Mucosa of stomach (tissue), 1 donor: ENCODE results near the gene MUC21.

Source experiments
- H3K27me3 ChIP-seq: one replicate; pipeline ENCODE4 v1.7.0; 2013; ENCODE audit warnings: mild to moderate bottlenecking, low read length; ENCODE audit not compliant: control insufficient read depth, insufficient read depth
- H3K36me3 ChIP-seq: one replicate; pipeline ENCODE4 v1.7.0; 2013; ENCODE audit warnings: low read length; ENCODE audit not compliant: control insufficient read depth, insufficient read depth
- H3K4me1 ChIP-seq: one replicate; pipeline ENCODE4 v1.7.0; 2013; ENCODE audit warnings: mild to moderate bottlenecking, low read length; ENCODE audit not compliant: control insufficient read depth, insufficient read depth
- H3K4me3 ChIP-seq: one replicate; pipeline ENCODE4 v1.7.0; 2013; ENCODE audit warnings: low read length
- H3K9ac ChIP-seq: one replicate; pipeline ENCODE4 v1.7.0; 2013; ENCODE audit warnings: mild to moderate bottlenecking, low read length, moderate library complexity
- H3K9me3 ChIP-seq: one replicate; pipeline ENCODE4 v1.7.0; 2013; ENCODE audit warnings: mild to moderate bottlenecking, low read length, moderate library complexity; ENCODE audit not compliant: control insufficient read depth
- donor health status: Pancreatic carcinoma.

Gene MUC21

DNA sequence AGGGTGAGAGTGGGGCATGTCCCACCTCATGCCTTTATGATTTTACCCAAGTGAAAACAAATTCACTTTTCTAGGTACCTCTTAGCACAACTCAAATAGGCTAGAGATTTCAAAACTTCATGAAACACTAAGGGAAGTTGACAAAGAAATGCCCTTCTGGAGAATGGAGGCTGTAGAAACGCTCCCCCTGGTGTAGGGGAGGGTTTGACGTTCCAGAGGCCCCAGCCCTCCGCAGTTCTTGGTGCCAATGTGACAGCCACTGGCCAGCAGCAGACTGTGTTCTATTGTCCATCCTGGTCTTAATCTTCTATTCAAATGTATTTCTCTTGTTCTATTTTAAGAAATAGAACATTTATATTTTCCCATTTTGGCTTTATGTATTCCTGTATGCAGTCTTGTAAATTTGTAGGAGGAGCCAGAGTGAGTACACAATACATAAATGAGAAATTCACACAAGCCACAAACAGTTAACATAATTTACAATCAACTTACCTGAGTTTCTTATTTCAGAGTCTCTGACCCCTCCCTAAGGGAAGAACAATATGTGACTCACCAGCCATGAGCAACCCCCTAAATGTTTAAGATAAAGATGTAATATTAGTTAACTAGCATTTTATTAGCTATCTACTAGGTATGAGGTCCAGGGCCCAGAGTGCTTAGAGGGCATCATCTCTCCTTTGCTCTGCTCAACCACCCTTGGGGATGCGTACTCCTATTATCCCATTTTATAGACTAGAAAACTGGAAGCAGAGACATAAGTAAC lies 8.8 kb upstream of the MUC21 start:
- Histone ChIP-seq H3K9ac (no peak overlapping the region), H3K4me1 (peaks cover 7% of the 10 kb centered on the region), H3K27me3 (no peaks in the 10 kb centered on the region), H3K9me3 (no peaks in the 10 kb centered on the region), H3K36me3 (no peaks in the 10 kb centered on the region), H3K4me3 (no peak overlapping the region)

DNA sequence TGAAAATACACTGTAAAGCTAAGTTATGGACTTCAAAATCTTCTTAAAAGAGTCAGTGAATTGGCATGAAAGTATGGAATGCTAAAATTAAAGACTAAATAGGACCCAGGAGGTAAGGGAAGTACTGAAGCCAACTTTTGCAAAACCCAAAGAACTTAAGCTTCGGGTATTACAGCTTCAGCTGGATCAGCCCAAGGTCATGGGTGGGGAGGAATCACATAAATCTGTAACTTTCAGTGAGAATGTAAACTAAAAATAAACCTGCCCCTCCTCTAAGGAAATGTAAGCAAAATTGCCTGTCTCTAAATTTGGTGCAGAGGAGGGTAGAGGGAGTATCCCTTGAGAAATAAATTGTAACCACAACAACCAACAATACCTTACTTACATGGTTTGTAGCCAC lies 4.4 kb upstream of the MUC21 start:
- H3K36me3 ChIP-seq = no peaks in the 10 kb centered on the region
- H3K4me1 ChIP-seq = peaks cover 25% of the 10 kb centered on the region
- no peaks in the 10 kb centered on the region for H3K9me3 ChIP-seq
- H3K27me3 ChIP-seq = no peaks in the 10 kb centered on the region
- no peak overlapping the region for H3K4me3 ChIP-seq
- no peak overlapping the region for H3K9ac ChIP-seq

DNA sequence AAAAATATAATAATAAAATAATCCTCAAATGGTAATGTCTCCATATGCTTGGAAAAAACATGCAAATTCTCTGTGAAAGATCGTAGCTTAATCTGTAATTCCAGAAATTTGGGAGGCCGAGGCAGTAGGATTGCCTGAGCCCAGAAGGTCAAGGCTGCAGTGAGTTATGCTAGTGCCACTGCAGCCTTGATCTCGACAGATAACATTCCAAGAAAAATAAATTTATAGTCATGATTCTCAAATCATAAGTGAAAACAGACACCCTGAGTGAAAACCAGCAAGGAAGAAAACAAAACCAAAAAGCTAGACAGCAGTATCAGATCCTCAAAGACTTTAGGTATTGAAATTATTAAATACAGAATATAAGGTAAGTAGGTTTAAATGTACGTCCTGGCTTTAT lies 3.8 kb upstream of the MUC21 start:
- no peaks in the 10 kb centered on the region for H3K27me3 ChIP-seq
- H3K4me1 ChIP-seq = peaks cover 25% of the 10 kb centered on the region
- no peaks in the 10 kb centered on the region for H3K36me3 ChIP-seq
- H3K4me3 ChIP-seq = no peak overlapping the region
- no peaks in the 10 kb centered on the region for H3K9me3 ChIP-seq
- H3K9ac ChIP-seq = no peak overlapping the region

DNA sequence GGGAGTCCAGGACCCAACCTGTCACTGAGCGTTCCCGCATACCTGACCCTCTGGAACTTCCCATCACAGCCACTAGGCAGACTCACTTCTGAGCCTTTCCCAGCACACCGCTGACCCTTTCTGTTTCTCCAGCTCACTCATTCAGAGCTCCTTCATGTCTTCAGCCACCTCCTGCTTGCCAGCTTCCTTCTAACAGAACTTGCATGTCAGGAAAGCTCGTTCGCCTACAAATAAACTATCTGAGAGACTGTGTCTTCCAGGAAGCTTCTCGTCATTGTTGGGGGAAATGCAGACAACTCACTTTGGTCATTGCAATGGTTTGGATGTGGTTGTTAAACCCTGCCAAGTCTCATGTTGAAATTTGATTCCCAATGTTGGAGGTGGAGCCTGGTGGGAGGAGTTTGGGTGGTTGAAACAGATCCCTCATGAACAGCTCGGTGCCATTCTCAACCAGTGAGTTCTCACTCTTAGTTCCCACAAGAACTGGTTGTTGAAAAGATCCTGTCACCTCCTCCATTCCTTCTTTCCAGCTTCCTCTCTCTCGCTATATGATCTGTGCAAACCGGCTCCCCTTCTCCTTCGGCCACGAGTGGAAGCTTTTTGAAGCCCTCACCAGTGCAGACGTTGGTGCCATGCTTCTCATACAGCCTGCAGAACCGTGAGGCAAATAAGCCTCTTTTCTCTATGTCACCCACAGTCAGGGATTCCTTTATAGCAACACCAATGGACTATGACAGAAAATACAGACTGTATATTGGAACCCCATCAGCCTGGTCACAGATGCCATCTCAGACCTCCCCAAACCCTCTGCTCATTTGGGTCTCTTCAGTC lies 1.4 kb upstream of the MUC21 start:
- Histone ChIP-seq H3K36me3 (no peaks in the 10 kb centered on the region), H3K9me3 (no peaks in the 10 kb centered on the region), H3K4me3 (no peak overlapping the region), H3K27me3 (no peaks in the 10 kb centered on the region), H3K9ac (no peak overlapping the region), H3K4me1 (peaks cover 19% of the 10 kb centered on the region)

DNA sequence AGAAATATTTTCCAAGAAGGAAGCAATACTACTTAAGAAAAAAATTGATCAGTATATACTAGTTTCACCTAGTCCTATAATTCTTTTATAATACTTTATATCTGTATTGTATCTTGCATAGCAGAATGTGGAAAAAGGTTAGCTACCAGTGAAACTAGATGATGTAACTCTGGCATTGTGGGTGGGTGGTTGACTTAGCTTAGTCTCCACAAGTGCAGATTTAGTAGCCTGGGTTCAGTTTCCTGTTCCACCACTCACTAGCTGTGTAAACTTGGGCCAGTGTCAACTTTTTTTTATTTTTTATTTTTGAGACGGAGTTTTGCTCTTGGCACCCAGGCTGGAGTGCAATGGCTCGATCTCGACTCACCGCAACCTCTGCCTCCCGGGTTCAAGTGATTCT lies 2.0 kb downstream of the MUC21 start:
- no peaks in the 10 kb centered on the region for H3K36me3 ChIP-seq
- no peaks in the 10 kb centered on the region for H3K9me3 ChIP-seq
- H3K9ac ChIP-seq = no peak overlapping the region
- H3K27me3 ChIP-seq = no peaks in the 10 kb centered on the region
- peaks cover 19% of the 10 kb centered on the region for H3K4me1 ChIP-seq
- H3K4me3 ChIP-seq = no peak overlapping the region

DNA sequence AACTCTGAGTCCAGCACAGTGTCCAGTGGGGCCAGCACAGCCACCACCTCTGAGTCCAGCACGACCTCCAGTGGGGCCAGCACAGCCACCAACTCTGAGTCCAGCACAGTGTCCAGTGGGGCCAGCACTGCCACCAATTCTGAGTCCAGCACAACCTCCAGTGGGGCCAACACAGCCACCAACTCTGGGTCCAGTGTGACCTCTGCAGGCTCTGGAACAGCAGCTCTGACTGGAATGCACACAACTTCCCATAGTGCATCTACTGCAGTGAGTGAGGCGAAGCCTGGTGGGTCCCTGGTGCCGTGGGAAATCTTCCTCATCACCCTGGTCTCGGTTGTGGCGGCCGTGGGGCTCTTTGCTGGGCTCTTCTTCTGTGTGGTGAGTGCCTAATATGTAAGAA lies 3.8 kb downstream of the MUC21 start:
- H3K36me3 ChIP-seq = no peaks in the 10 kb centered on the region
- no peak overlapping the region for H3K4me3 ChIP-seq
- no peaks in the 10 kb centered on the region for H3K9me3 ChIP-seq
- H3K27me3 ChIP-seq = no peaks in the 10 kb centered on the region
- no peak overlapping the region for H3K9ac ChIP-seq
- H3K4me1 ChIP-seq = peaks cover 12% of the 10 kb centered on the region

DNA sequence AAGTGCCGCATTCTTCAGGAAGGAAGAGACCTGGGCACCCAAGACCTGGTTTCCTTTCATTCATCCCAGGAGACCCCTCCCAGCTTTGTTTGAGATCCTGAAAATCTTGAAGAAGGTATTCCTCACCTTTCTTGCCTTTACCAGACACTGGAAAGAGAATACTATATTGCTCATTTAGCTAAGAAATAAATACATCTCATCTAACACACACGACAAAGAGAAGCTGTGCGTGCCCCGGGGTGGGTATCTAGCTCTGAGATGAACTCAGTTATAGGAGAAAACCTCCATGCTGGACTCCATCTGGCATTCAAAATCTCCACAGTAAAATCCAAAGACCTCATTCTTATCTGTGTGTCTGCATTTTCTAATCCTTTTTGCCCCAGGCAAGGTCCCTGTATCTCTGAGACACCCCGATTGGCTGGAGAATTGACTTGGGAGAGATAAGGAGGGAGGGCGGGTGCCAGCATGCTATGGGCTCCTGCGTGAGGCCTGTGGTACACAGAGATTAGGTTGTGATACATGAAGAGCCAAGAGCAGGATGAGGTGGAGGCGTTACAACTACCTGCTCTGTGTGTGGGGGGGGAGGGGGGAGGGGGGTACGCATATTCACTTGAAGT lies 4.8 kb downstream of the MUC21 start:
- Histone ChIP-seq H3K4me1 (peaks cover 4% of the 10 kb centered on the region), H3K9me3 (no peaks in the 10 kb centered on the region), H3K36me3 (no peaks in the 10 kb centered on the region), H3K4me3 (no peak overlapping the region), H3K9ac (no peak overlapping the region), H3K27me3 (no peaks in the 10 kb centered on the region)

DNA sequence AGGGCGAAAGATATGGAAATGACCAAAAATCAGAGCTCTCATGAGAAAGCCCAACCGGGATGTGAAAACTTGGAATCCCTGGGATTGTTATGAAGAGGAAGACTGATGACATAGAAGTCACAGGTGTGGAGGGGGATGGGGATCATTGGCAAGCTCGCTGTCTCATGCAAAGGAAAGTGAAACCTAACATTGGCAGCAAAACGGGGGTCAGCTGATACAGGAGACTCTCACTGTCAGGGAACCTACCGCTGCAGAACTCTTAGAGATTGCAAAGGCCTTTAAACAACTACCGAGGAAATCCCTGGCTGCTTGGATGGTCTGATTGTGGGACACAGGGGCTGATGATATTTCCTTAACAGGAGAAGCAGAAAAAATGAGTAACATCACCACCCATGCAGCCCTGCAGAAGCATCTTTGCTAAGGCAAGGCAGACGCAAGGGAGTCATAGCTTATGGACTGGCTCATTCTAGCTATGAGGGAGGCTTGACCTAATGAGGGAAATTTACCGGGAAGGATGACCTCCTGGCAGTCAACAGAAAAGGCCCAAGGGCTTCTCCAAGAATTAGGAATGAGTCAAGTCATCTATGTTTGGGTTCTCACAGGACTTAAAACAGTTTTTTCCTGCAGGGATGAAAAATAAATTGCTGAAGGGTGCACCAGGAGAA lies 7.0 kb downstream of the MUC21 start:
- Histone ChIP-seq H3K36me3 (no peaks in the 10 kb centered on the region), H3K27me3 (no peaks in the 10 kb centered on the region), H3K9ac (no peak overlapping the region), H3K4me3 (no peak overlapping the region), H3K9me3 (no peaks in the 10 kb centered on the region), H3K4me1 (no peaks in the 10 kb centered on the region)

DNA sequence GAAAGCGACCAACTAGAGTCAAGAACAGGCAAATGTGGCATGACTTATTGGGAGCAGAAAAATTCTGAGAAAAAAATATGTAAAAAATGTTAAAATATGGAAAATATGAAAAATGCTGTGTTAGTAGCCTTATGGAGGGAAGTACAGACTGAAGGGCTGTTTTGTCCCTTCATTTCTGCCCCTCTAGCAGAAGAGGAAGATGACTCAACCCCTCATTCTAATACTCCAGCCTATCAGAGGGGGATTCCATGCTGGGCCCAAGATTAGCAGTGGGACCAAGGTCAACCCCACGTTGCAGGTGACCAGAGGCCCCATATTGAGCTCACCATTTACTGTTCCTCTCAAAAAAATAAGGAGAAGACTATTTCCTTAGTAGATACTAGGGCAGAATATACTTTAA lies 8.4 kb downstream of the MUC21 start:
- Histone ChIP-seq H3K4me1 (no peaks in the 10 kb centered on the region), H3K9ac (no peak overlapping the region), H3K9me3 (no peaks in the 10 kb centered on the region), H3K36me3 (no peaks in the 10 kb centered on the region), H3K4me3 (no peak overlapping the region), H3K27me3 (no peaks in the 10 kb centered on the region)

DNA sequence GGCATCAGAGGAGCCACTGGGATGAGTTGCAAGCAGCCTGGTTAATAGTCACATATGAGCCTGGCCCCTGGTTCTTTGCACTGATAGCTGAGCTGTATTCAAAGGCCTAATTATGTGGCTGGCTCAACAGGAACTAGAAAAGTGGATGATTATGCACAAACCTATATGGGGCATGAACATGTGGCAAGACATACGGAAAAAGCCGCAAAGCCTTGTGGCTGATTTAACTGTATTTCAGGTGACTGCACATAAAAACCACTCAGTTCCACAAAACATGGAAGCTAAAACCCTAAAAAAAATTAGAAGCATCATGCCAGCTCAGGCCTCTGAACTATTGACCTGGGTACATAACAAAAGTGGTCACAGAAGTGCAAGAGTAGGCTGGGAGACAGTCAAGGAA lies 13.8 kb downstream of the MUC21 start:
- Histone ChIP-seq H3K9me3 (no peaks in the 10 kb centered on the region), H3K4me3 (no peak overlapping the region), H3K36me3 (no peaks in the 10 kb centered on the region), H3K27me3 (no peaks in the 10 kb centered on the region), H3K4me1 (no peaks in the 10 kb centered on the region), H3K9ac (no peak overlapping the region)

DNA sequence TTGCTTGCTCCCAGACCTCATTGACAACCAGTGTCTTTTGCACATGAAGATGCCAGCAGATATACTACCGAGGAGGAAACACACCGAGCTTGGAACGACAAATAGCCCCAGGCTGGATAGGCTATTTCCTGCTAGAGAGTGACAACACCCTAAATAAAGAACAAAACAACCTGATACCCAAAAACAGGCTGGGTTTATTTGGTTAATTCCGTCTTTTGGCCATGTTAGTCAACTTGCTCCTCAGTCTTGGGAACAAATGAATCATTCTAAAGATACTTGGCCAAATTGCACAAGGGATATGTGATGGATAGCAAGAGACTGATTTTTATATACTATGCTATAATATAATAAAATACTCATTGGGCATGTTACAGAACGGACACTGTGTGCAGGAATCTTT lies 15.3 kb downstream of the MUC21 start:
- H3K4me1 ChIP-seq = no peaks in the 10 kb centered on the region
- H3K36me3 ChIP-seq = no peaks in the 10 kb centered on the region
- H3K27me3 ChIP-seq = no peaks in the 10 kb centered on the region
- no peak overlapping the region for H3K9ac ChIP-seq
- no peak overlapping the region for H3K4me3 ChIP-seq
- no peaks in the 10 kb centered on the region for H3K9me3 ChIP-seq
